Naive thymus-derived CD4-positive, alpha-beta T cell (primary cell): Measurements from ENCODE around the gene DSCAM. TPM values are rescaled to one million over a fixed set of nuclear protein-coding genes. Genes with fewer than 3 reads are reported as not detected.

Source experiments
- ATAC-seq: fragments of 150-1000 bp; cut with Tn5 transposase; 2 replicates; pipeline ENCODE4 v1.10.0; 2021; ENCODE audit warnings: mild to moderate bottlenecking, moderate library complexity
- CTCF ChIA-PET: fragments of 350-600 bp; sonication (Branson Sonifier 250); formaldehyde crosslinking; loops from one replicate; lab custom pipeline; 2021; ENCODE audit warnings: antibody characterized with exemption; lab: Charles Lee
- POLR2A ChIA-PET: fragments of 350-600 bp; sonication (Branson Sonifier 250); formaldehyde crosslinking; loops from one replicate; lab custom pipeline; 2021; ENCODE audit warnings: antibody characterized with exemption, inconsistent platforms; lab: Charles Lee
- DNase-seq, 9 donors: peaks; one replicate each; pipeline versions ENCODE4 v3.0.0 to v3.0.0-alpha.2; 2020 to 2022; ENCODE audit warnings: mixed read lengths in 1 of 9
- H3K27ac ChIP-seq: one replicate; pipeline ENCODE4 v1.7.0; 2013; ENCODE audit warnings: mild to moderate bottlenecking, low read depth, low read length, moderate library complexity
- H3K27me3 ChIP-seq, 2 donors: one replicate each; pipeline ENCODE4 v1.7.0; 2013; ENCODE audit warnings: low read length in 2 of 2, mild to moderate bottlenecking in 2 of 2, moderate library complexity in 2 of 2; ENCODE audit not compliant: control insufficient read depth in 2 of 2, insufficient read depth in 2 of 2
- H3K36me3 ChIP-seq, 3 experiments: 1 replicate in 2 of 3; 2 replicates in 1 of 3; pipeline ENCODE4 v1.7.0; 2013; ENCODE audit warnings: low read length in 3 of 3, mild to moderate bottlenecking in 3 of 3, moderate library complexity in 1 of 3; ENCODE audit not compliant: insufficient read depth in 3 of 3, control insufficient read depth in 2 of 3
- H3K4me1 ChIP-seq, 2 donors: one replicate each; pipeline ENCODE4 v1.7.0; 2013; ENCODE audit warnings: low read length in 2 of 2, mild to moderate bottlenecking in 2 of 2, moderate library complexity in 1 of 2; ENCODE audit not compliant: control insufficient read depth in 2 of 2, insufficient read depth in 2 of 2
- H3K4me3 ChIP-seq: 2 replicates; pipeline ENCODE4 v1.7.0; 2013; ENCODE audit warnings: mild to moderate bottlenecking, low read length
- H3K9me3 ChIP-seq, 3 experiments: 1 replicate in 2 of 3; 2 replicates in 1 of 3; pipeline ENCODE4 v1.7.0; 2013; ENCODE audit warnings: low read length in 3 of 3; ENCODE audit not compliant: control insufficient read depth in 2 of 3
- H3K27ac Mint-ChIP-seq, 9 donors: one replicate each; pipeline ENCODE4 v1.8.0; 2020 to 2022; ENCODE audit warnings: mixed read lengths in 9 of 9, mild to moderate bottlenecking in 8 of 9, moderate library complexity in 5 of 9, inconsistent platforms in 2 of 9
- H3K27me3 Mint-ChIP-seq, 5 donors: one replicate each; pipeline ENCODE4 v1.8.0; 2021 to 2022; ENCODE audit warnings: mixed read lengths in 5 of 5, mild to moderate bottlenecking in 1 of 5
- H3K36me3 Mint-ChIP-seq, 5 donors: one replicate each; pipeline ENCODE4 v1.8.0; 2020 to 2022; ENCODE audit warnings: mixed read lengths in 5 of 5, mild to moderate bottlenecking in 3 of 5, inconsistent platforms in 1 of 5
- H3K4me1 Mint-ChIP-seq, 7 donors: one replicate each; pipeline ENCODE4 v1.8.0; 2020 to 2022; ENCODE audit warnings: mixed read lengths in 7 of 7, mild to moderate bottlenecking in 3 of 7, inconsistent platforms in 1 of 7
- H3K4me3 Mint-ChIP-seq, 10 donors: one replicate each; pipeline ENCODE4 v1.8.0; 2020 to 2022; ENCODE audit warnings: mild to moderate bottlenecking in 10 of 10, mixed read lengths in 10 of 10, moderate library complexity in 6 of 10, inconsistent platforms in 2 of 10
- H3K9me3 Mint-ChIP-seq, 11 donors: one replicate each; pipeline ENCODE4 v1.8.0; 2020 to 2022; ENCODE audit warnings: mixed read lengths in 11 of 11, mild to moderate bottlenecking in 4 of 11, inconsistent platforms in 1 of 11, moderate library complexity in 1 of 11
- intact Hi-C, 2 donors: fragments of 100-400 bp; cut with micrococcal nuclease; formaldehyde crosslinking; loops; one replicate each; pipeline ENCODE4 v1.15.1; 2023
- polyA plus RNA-seq, 2 donors: library from polyadenylated mRNA; unstranded; fragments of 300-500 nt; fragmentation: Illumina TruSeq; gene quantifications; one replicate each; pipeline ENCODE4 v1.2.3, GENCODE V29; 2021
- total RNA-seq, 6 experiments: library from RNA in 5 of 6; stranded (reverse) in 5 of 6; gene quantifications; 1 replicate in 5 of 6; 2 replicates in 1 of 6; pipeline ENCODE4 v1.2.3 and lab custom pipeline; 2021 to 2026

DSCAM gene
- total and polyA plus RNA-seq, 7 experiments from 2014 or later, result not detected

DNA sequence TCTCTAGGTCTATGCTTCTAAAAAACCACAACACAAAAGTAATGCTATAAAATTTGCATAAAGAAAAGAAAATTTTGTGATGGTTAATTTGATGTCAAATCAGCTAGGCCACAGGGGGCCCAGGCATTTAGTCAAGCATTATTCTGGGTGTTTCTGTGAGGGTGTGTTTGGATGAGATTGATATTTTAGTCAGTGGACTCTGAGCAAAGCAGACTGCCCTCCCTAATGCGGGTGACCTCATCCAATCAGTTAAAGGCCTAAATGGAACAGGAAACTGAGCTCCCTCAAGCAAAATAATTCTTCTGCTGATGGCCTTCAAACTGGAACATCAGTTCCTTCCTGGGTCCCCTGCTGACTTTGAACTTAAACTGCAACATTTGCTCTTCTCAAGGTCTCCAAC, 358.0 kb downstream of the DSCAM start:
- no peak overlapping the region for H3K27ac Mint-ChIP-seq
- POLR2A ChIA-PET, result no interaction called here
- intact Hi-C loops, result no loop called here
- peaks cover 0 to 10% (median 6%) of the 10 kb centered on the region in 5 donors for H3K27me3 Mint-ChIP-seq
- CTCF ChIA-PET, result no interaction called here
- no peak for ATAC-seq
- H3K4me1 Mint-ChIP-seq, result no peaks in the 10 kb centered on the region
- Histone ChIP-seq H3K9me3 (peaks cover 0 to 6% (median 0%) of the 10 kb centered on the region in 3 experiments), H3K27ac (no peak overlapping the region), H3K27me3 (no peaks in the 10 kb centered on the region), H3K4me3 (no peak overlapping the region), H3K36me3 (no peaks in the 10 kb centered on the region), H3K4me1 (no peaks in the 10 kb centered on the region)
- H3K36me3 Mint-ChIP-seq, result peaks cover 0 to 5% (median 0%) of the 10 kb centered on the region in 5 donors
- no peak overlapping the region for H3K4me3 Mint-ChIP-seq
- H3K9me3 Mint-ChIP-seq, result peaks cover 6 to 34% (median 13%) of the 10 kb centered on the region in 11 donors
- DNase-seq, result no peak

- no peaks in the 10 kb centered on the region for H3K4me1 Mint-ChIP-seq
- Histone ChIP-seq H3K4me3 (no peak overlapping the region), H3K9me3 (no peaks in the 10 kb centered on the region), H3K4me1 (no peaks in the 10 kb centered on the region), H3K36me3 (no peaks in the 10 kb centered on the region), H3K27ac (no peak overlapping the region), H3K27me3 (no peaks in the 10 kb centered on the region)
- no peak for DNase-seq
- ATAC-seq, result no peak
- ChIA-PET POLR2A (no interaction called here), CTCF (interaction anchor here (0.6 kb wide), 1 partner anchor 1304 kb away, joined by 3 read pairs; no protein-coding TSS in a partner anchor)
- H3K36me3 Mint-ChIP-seq, result no peaks in the 10 kb centered on the region
- intact Hi-C loops, result no loop called here
- H3K27ac Mint-ChIP-seq, result no peak overlapping the region
- H3K4me3 Mint-ChIP-seq, result no peak overlapping the region
- peaks cover 0 to 5% (median 2%) of the 10 kb centered on the region in 11 donors for H3K9me3 Mint-ChIP-seq
- H3K27me3 Mint-ChIP-seq, result peaks cover 0 to 4% (median 0%) of the 10 kb centered on the region in 5 donors
These were observed 365.2 kb downstream of the DSCAM start for GRCh38 chr21:40481764-40482163.

DNA sequence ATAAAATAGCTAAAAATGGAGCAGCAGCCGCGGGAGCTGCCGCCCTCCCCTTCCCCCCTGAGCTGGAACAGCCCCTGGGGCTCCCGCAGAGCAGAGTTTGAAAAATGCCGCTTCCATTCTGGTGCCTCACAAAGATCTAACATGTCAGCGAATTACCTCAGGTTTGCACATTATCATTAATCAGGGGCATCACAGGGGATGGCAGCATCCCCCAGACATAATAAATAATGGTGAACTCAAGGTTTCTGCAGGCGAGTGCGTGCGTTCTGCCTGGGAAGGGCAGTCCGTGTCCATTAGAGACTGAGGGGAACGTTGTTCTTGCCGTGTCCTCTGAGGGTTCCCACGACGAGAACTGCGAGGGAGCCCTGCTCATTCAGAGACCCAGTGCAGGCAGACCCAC, 372.4 kb downstream of the DSCAM start:
- DNase-seq, result no peak
- no peak overlapping the region for H3K27ac Mint-ChIP-seq
- ChIA-PET CTCF (no interaction called here), POLR2A (no interaction called here)
- no peaks in the 10 kb centered on the region for H3K27me3 ChIP-seq
- ATAC-seq, result no peak
- H3K27ac ChIP-seq, result no peak overlapping the region
- no peaks in the 10 kb centered on the region for H3K36me3 ChIP-seq
- H3K36me3 Mint-ChIP-seq, result no peaks in the 10 kb centered on the region
- peaks cover 0 to 11% (median 0%) of the 10 kb centered on the region in 5 donors for H3K27me3 Mint-ChIP-seq
- H3K4me3 ChIP-seq, result no peak overlapping the region
- intact Hi-C loops, result no loop called here
- H3K9me3 ChIP-seq, result no peaks in the 10 kb centered on the region
- no peaks in the 10 kb centered on the region for H3K4me1 Mint-ChIP-seq
- H3K9me3 Mint-ChIP-seq, result peaks cover 0 to 7% (median 2%) of the 10 kb centered on the region in 11 donors
- H3K4me1 ChIP-seq, result no peaks in the 10 kb centered on the region
- no peak overlapping the region for H3K4me3 Mint-ChIP-seq

GRCh38 chr21:40472013-40472412, 374.9 kb downstream of the DSCAM start:
- no peaks in the 10 kb centered on the region for H3K36me3 ChIP-seq
- ATAC-seq (no peak), DNase-seq (no peak)
- no peaks in the 10 kb centered on the region for H3K4me1 ChIP-seq
- no peak overlapping the region for H3K27ac ChIP-seq
- H3K27me3 ChIP-seq, result no peaks in the 10 kb centered on the region
- H3K9me3 ChIP-seq, result no peaks in the 10 kb centered on the region
- POLR2A ChIA-PET, result no interaction called here
- H3K36me3 Mint-ChIP-seq, result no peaks in the 10 kb centered on the region
- H3K27me3 Mint-ChIP-seq, result peaks cover 0 to 12% (median 0%) of the 10 kb centered on the region in 5 donors
- H3K4me3 ChIP-seq, result no peak overlapping the region
- H3K4me1 Mint-ChIP-seq, result no peaks in the 10 kb centered on the region
- peaks cover 0 to 5% (median 1%) of the 10 kb centered on the region in 11 donors for H3K9me3 Mint-ChIP-seq
- CTCF ChIA-PET, result no interaction called here
- H3K4me3 Mint-ChIP-seq, result no peak overlapping the region
- H3K27ac Mint-ChIP-seq, result no peak overlapping the region
- intact Hi-C loops, result no loop called here

DNA sequence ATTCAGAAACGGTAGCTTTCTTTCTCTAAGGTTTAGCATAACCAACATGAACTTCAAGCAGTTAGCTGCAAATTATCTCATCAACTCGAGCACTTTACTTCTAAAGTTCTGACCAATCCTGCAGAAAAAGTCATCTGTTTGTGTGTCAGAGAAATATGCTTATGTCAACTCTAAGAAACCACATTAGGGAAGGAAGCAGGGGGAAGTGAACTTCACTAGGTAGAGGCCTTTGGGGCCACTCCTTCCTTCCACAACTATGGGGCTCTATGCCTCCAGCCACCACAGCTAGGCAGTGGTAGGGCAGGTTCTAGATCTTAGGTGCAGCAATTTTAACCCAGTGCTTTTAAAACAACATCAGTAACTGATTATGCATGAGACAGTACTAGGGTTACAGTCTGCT, 375.9 kb downstream of the DSCAM start:
- ATAC-seq (no peak), DNase-seq (no peak)
- ChIA-PET POLR2A (no interaction called here), CTCF (no interaction called here)
- H3K36me3 Mint-ChIP-seq, result peaks cover 0 to 3% (median 0%) of the 10 kb centered on the region in 5 donors
- H3K9me3 Mint-ChIP-seq, result peaks cover 0 to 5% (median 2%) of the 10 kb centered on the region in 11 donors
- H3K4me1 Mint-ChIP-seq, result no peaks in the 10 kb centered on the region
- Histone ChIP-seq H3K27ac (no peak overlapping the region), H3K36me3 (no peaks in the 10 kb centered on the region), H3K4me3 (no peak overlapping the region), H3K27me3 (no peaks in the 10 kb centered on the region), H3K9me3 (no peaks in the 10 kb centered on the region), H3K4me1 (no peaks in the 10 kb centered on the region)
- intact Hi-C loops, result no loop called here
- H3K27me3 Mint-ChIP-seq, result peaks cover 0 to 17% (median 0%) of the 10 kb centered on the region in 5 donors
- no peak overlapping the region for H3K4me3 Mint-ChIP-seq
- H3K27ac Mint-ChIP-seq, result no peak overlapping the region

- Histone ChIP-seq H3K36me3 (no peaks in the 10 kb centered on the region), H3K4me1 (no peaks in the 10 kb centered on the region), H3K27me3 (no peaks in the 10 kb centered on the region), H3K9me3 (no peaks in the 10 kb centered on the region), H3K27ac (no peak overlapping the region), H3K4me3 (no peak overlapping the region)
- peaks cover 0 to 10% (median 4%) of the 10 kb centered on the region in 11 donors for H3K9me3 Mint-ChIP-seq
- H3K4me3 Mint-ChIP-seq, result no peak overlapping the region
- H3K4me1 Mint-ChIP-seq, result no peaks in the 10 kb centered on the region
- CTCF ChIA-PET, result interaction anchor here (0.7 kb wide), 1 partner anchor 632 kb away, joined by 3 read pairs; no protein-coding TSS in a partner anchor
- intact Hi-C loops, result loop anchor here (5.0 to 10.0 kb wide), 2 partner anchors 598 to 600 kb away; no protein-coding TSS in a partner anchor
- H3K27ac Mint-ChIP-seq, result no peak overlapping the region
- POLR2A ChIA-PET, result no interaction called here
- H3K27me3 Mint-ChIP-seq, result peaks cover 0 to 28% (median 5%) of the 10 kb centered on the region in 5 donors
- no peak for DNase-seq
- H3K36me3 Mint-ChIP-seq, result peaks cover 0 to 3% (median 0%) of the 10 kb centered on the region in 5 donors
- no peak for ATAC-seq
These were observed 380.0 kb downstream of the DSCAM start for GRCh38 chr21:40466893-40467483.

GRCh38 chr21:40465382-40465781, 381.6 kb downstream of the DSCAM start:
- H3K4me3 Mint-ChIP-seq, result no peak overlapping the region
- no peaks in the 10 kb centered on the region for H3K4me1 Mint-ChIP-seq
- peaks cover 0 to 10% (median 4%) of the 10 kb centered on the region in 11 donors for H3K9me3 Mint-ChIP-seq
- ATAC-seq (no peak), DNase-seq (no peak)
- H3K27me3 Mint-ChIP-seq, result peaks cover 0 to 28% (median 5%) of the 10 kb centered on the region in 5 donors
- H3K27ac Mint-ChIP-seq, result no peak overlapping the region
- H3K4me3 ChIP-seq, result no peak overlapping the region
- no peaks in the 10 kb centered on the region for H3K27me3 ChIP-seq
- H3K9me3 ChIP-seq, result no peaks in the 10 kb centered on the region
- CTCF ChIA-PET, result no interaction called here
- POLR2A ChIA-PET, result no interaction called here
- H3K27ac ChIP-seq, result no peak overlapping the region
- peaks cover 0 to 3% (median 0%) of the 10 kb centered on the region in 5 donors for H3K36me3 Mint-ChIP-seq
- intact Hi-C loops, result loop anchor here (5.0 to 10.0 kb wide), 2 partner anchors 599 to 602 kb away; no protein-coding TSS in a partner anchor
- no peaks in the 10 kb centered on the region for H3K4me1 ChIP-seq
- no peaks in the 10 kb centered on the region for H3K36me3 ChIP-seq
